Lung (tissue), 12 donors: ENCODE measurements around the gene CACNA1I. TPM values are rescaled to one million over a fixed set of nuclear protein-coding genes. Genes with fewer than 3 reads are reported as not detected.

ENCODE experiments used
- ATAC-seq: fragments of 200-7000 bp; cut with Tn5 transposase; one replicate; pipeline ENCODE4 v1.9.1; 2020; ENCODE audit warnings: moderate number of reproducible peaks; ENCODE audit not compliant: insufficient read depth, low FRiP score
- DNase-seq, 3 donors: peaks; one replicate each; pipeline ENCODE4 v3.0.0-alpha.2; 2013 to 2017
- H3K27ac ChIP-seq, 2 donors: one replicate each; pipeline ENCODE4 v1.5.1; 2013; ENCODE audit warnings: mild to moderate bottlenecking in 2 of 2, moderate library complexity in 2 of 2, control low read depth in 1 of 2, inconsistent platforms in 1 of 2, low read depth in 1 of 2, low read length in 1 of 2
- H3K27me3 ChIP-seq, 3 donors: one replicate each; pipeline ENCODE4 v1.5.1; 2013; ENCODE audit warnings: low read length in 2 of 3; ENCODE audit not compliant: control insufficient read depth in 3 of 3, insufficient read depth in 3 of 3
- H3K36me3 ChIP-seq, 4 donors: one replicate each; pipeline ENCODE4 v1.5.1; 2013; ENCODE audit warnings: low read length in 4 of 4, mild to moderate bottlenecking in 1 of 4, moderate library complexity in 1 of 4; ENCODE audit not compliant: control insufficient read depth in 4 of 4, insufficient read depth in 4 of 4
- H3K4me1 ChIP-seq, 5 donors: one replicate each; pipeline ENCODE4 v1.5.1; 2013; ENCODE audit warnings: low read length in 5 of 5, mild to moderate bottlenecking in 2 of 5, moderate library complexity in 1 of 5; ENCODE audit not compliant: control insufficient read depth in 5 of 5, insufficient read depth in 5 of 5
- H3K4me3 ChIP-seq: one replicate; pipeline ENCODE4 v1.5.1; 2013; ENCODE audit warnings: mild to moderate bottlenecking, control low read depth, moderate library complexity
- H3K9ac ChIP-seq, 2 donors: one replicate each; pipeline ENCODE4 v1.5.1; 2013; ENCODE audit warnings: low read length in 2 of 2, control low read depth in 1 of 2; ENCODE audit not compliant: insufficient read depth in 1 of 2
- H3K9me3 ChIP-seq, 4 donors: one replicate each; pipeline ENCODE4 v1.5.1; 2013; ENCODE audit warnings: low read length in 3 of 4, mild to moderate bottlenecking in 1 of 4, moderate library complexity in 1 of 4; ENCODE audit not compliant: control insufficient read depth in 4 of 4, insufficient read depth in 3 of 4
- CTCF ChIP-seq: IDR thresholded peaks from 2 replicates; pipeline ENCODE4 v1.5.1; 2012; ENCODE audit warnings: mild to moderate bottlenecking; ENCODE audit errors: control extremely low read depth, extremely low read depth
- WGBS, 2 donors: extraction: QIAGEN DNeasy Blood & Tissue Kit; methylation state at CpG; one replicate each; pipeline ENCODE4 v1.1.7; 2013; 5-methylcytosine and 5-hydroxymethylcytosine counted together
- polyA plus RNA-seq, 2 donors: library from polyadenylated mRNA; stranded (reverse); fragments of 200-250 nt; gene quantifications; one replicate each; pipeline ENCODE4 v1.2.1, GENCODE V29; 2013
- total RNA-seq, 2 donors: library from RNA; depleted of rRNA in 1 of 2; stranded (reverse); fragments of >200 nt in 1 of 2; gene quantifications; one replicate each; pipeline ENCODE4 v1.2.1, GENCODE V29; 2014 to 2021
- donor health status: control.
- donor health status: control.
- donor health status: Bipolar disorder and iron deficiency.
- donor health status: healthy.
- donor health status: DM: yes; HTN: yes; CAD: no.

CACNA1I gene
- total and polyA plus RNA-seq, 4 donors, result 0.07 to 0.22 (median 0.16) TPM

- ATAC-seq (no peak), DNase-seq (no peak)
- Histone ChIP-seq H3K4me1 (peaks cover 0 to 28% (median 13%) of the 10 kb centered on the region in 5 donors), H3K27ac (no peak overlapping the region), H3K9me3 (peaks cover 0 to 2% (median 0%) of the 10 kb centered on the region in 4 donors), H3K9ac (no peak overlapping the region), H3K4me3 (no peak overlapping the region), H3K36me3 (no peaks in the 10 kb centered on the region), H3K27me3 (peaks cover 4 to 8% (median 5%) of the 10 kb centered on the region in 3 donors)
- 79 to 84% methylated on average over 27 of the region's 27 CpGs for WGBS, 2 donors
- TF ChIP-seq CTCF, result no peak
Observed at GRCh38 chr22:39706376-39707140, 136.0 kb downstream of the CACNA1I start.

- H3K27ac ChIP-seq, result no peak overlapping the region
- H3K4me3 ChIP-seq, result no peak overlapping the region
- TF ChIP-seq CTCF, result no peak
- H3K27me3 ChIP-seq, result peaks cover 4 to 10% (median 8%) of the 10 kb centered on the region in 3 donors
- no peak for DNase-seq
- H3K9me3 ChIP-seq, result peaks cover 0 to 2% (median 0%) of the 10 kb centered on the region in 4 donors
- no peaks in the 10 kb centered on the region for H3K36me3 ChIP-seq
- H3K9ac ChIP-seq, result no peak overlapping the region
- 93 to 100% methylated on average over 5 of the region's 5 CpGs for WGBS, 2 donors
- no peak for ATAC-seq
- H3K4me1 ChIP-seq, result peaks cover 0 to 28% (median 13%) of the 10 kb centered on the region in 5 donors
Observed at GRCh38 chr22:39707351-39707750, 136.8 kb downstream of the CACNA1I start.

- no peak for TF ChIP-seq CTCF
- DNase-seq (peak; percentile 45 to 73 (median 71)), ATAC-seq (no peak)
- H3K36me3 ChIP-seq, result no peaks in the 10 kb centered on the region
- WGBS, 2 donors, result 72 to 78% methylated on average over 5 of the region's 5 CpGs
- peaks cover 0 to 2% (median 0%) of the 10 kb centered on the region in 4 donors for H3K9me3 ChIP-seq
- peaks cover 4 to 10% (median 6%) of the 10 kb centered on the region in 3 donors for H3K27me3 ChIP-seq
- H3K4me3 ChIP-seq, result no peak overlapping the region
- no peak overlapping the region for H3K27ac ChIP-seq
- H3K4me1 ChIP-seq, result peaks cover 0 to 28% (median 13%) of the 10 kb centered on the region in 5 donors
- H3K9ac ChIP-seq, result no peak overlapping the region
Observed at GRCh38 chr22:39707816-39708215, 137.3 kb downstream of the CACNA1I start.
